HepG2 (cell line): ENCODE results near the gene COMT. TPM values are rescaled to one million over a fixed set of nuclear protein-coding genes. Genes with fewer than 3 reads are reported as not detected.

ENCODE experiments used
- ATAC-seq: fragments of 200-7000 bp; cut with Tn5 transposase; 3 replicates; pipeline ENCODE4 v1.9.1; 2020; ENCODE audit warnings: mild to moderate bottlenecking, moderate library complexity
- BruUV-seq: library from RNA; stranded (reverse); fragments of 400-500 nt; replicated peaks from 2 replicates; lab custom pipeline; 2021; lab: Mats Ljungman, UMichigan
- CTCF ChIA-PET: fragments of 300-600 bp; formaldehyde crosslinking; extraction: SDS; loops from one replicate; lab custom pipeline; 2021; ENCODE audit warnings: low total read pairs, inconsistent platforms, low intra/inter-chr PET ratio; lab: Yijun Ruan, JAX
- POLR2A ChIA-PET: fragments of 350-600 bp; sonication (Branson Sonifier 250); formaldehyde crosslinking; loops from one replicate; lab custom pipeline; 2020; ENCODE audit warnings: antibody characterized with exemption, inconsistent platforms; lab: Yijun Ruan, JAX
- DNase-seq: peaks from one replicate; pipeline ENCODE4 v3.0.0-alpha.2; 2015; ENCODE audit warnings: low spot score
- FAIRE-seq: peaks from 3 replicates; lab custom pipeline; 2011; peaks lifted over from hg19 to GRCh38; lab: Jason Lieb, UNC
- H2AFZ ChIP-seq: one replicate; pipeline ENCODE4 v1.6.1; 2011; ENCODE audit warnings: low read length, inconsistent platforms
- H3K27ac ChIP-seq: fragments of 300-600 bp; 3 replicates; pipeline ENCODE4 v1.8.0; 2011; ENCODE audit warnings: mixed run types, mild to moderate bottlenecking, mixed read lengths, low read length, inconsistent platforms; ENCODE audit not compliant: insufficient read depth; ENCODE audit errors: extremely low read length
- H3K27me3 ChIP-seq, 2 experiments: fragments of 200-600 bp in 1 of 2; 2 replicates in 1 of 2; 3 replicates in 1 of 2; pipeline versions ENCODE4 v1.6.0 to v1.8.0; 2011; ENCODE audit warnings: low read length in 2 of 2, mild to moderate bottlenecking in 2 of 2, moderate library complexity in 2 of 2, inconsistent platforms in 1 of 2; ENCODE audit not compliant: insufficient read depth in 2 of 2, control insufficient read depth in 1 of 2
- H3K36me3 ChIP-seq, 2 experiments: fragments of 200-600 bp in 1 of 2; replicated peaks in 1 of 2; 2 replicates in 1 of 2; 3 replicates in 1 of 2; pipeline versions ENCODE4 v1.5.1 to v1.8.0; 2011; ENCODE audit warnings: low read length in 2 of 2, inconsistent platforms in 1 of 2; ENCODE audit not compliant: insufficient read depth in 2 of 2, control insufficient read depth in 1 of 2
- H3K4me1 ChIP-seq: 2 replicates; pipeline ENCODE4 v1.5.1; 2012; ENCODE audit warnings: low read length, inconsistent platforms; ENCODE audit not compliant: insufficient read depth
- H3K4me2 ChIP-seq: 2 replicates; pipeline ENCODE4 v1.6.0; 2011; ENCODE audit warnings: low read depth, low read length, inconsistent platforms
- H3K4me3 ChIP-seq, 3 experiments: fragments of 200-600 bp in 1 of 3; sonication (generic), shearing (Covaris generic) in 1 of 3; replicated peaks in 1 of 3; 2 replicates each; pipeline ENCODE4 v1.5.1; 2011 to 2016; ENCODE audit warnings: low read length in 3 of 3, inconsistent platforms in 2 of 3, low read depth in 2 of 3, mild to moderate bottlenecking in 2 of 3, control low read depth in 1 of 3, mixed read lengths in 1 of 3; ENCODE audit not compliant: insufficient read depth in 1 of 3
- H3K79me2 ChIP-seq: one replicate; pipeline ENCODE4 v1.6.1; 2011; ENCODE audit warnings: low read length, inconsistent platforms; ENCODE audit not compliant: insufficient read depth
- H3K9ac ChIP-seq: 2 replicates; pipeline ENCODE4 v1.6.0; 2011; ENCODE audit warnings: mild to moderate bottlenecking, low read depth, low read length, inconsistent platforms; ENCODE audit not compliant: insufficient read depth
- H3K9me3 ChIP-seq: 2 replicates; pipeline ENCODE4 v1.5.1; 2012; ENCODE audit warnings: mild to moderate bottlenecking, low read length
- H4K20me1 ChIP-seq: 2 replicates; pipeline ENCODE4 v1.6.0; 2011; ENCODE audit warnings: inconsistent platforms, mild to moderate bottlenecking, low read length, moderate library complexity; ENCODE audit not compliant: insufficient read depth
- EEA1 ChIP-seq: sonication (generic); formaldehyde crosslinking; IDR thresholded peaks from 2 replicates; pipeline ENCODE4 v1.5.1; 2020; ENCODE audit warnings: mild to moderate bottlenecking, missing genetic modification reagents, borderline replicate concordance
- ELF3 ChIP-seq: IDR thresholded peaks from 2 replicates; pipeline ENCODE4 v1.6.1; 2016; ENCODE audit warnings: missing genetic modification reagents, missing compliant biosample characterization
- HDAC2 ChIP-seq: sonication (generic); formaldehyde crosslinking; IDR thresholded peaks from 2 replicates; pipeline ENCODE4 v1.4.0; 2020; ENCODE audit warnings: missing genetic modification reagents
- HMGA1 ChIP-seq: sonication (generic); formaldehyde crosslinking; conservative IDR thresholded peaks from 2 replicates; pipeline ENCODE4 v1.4.0; 2020; ENCODE audit warnings: missing genetic modification reagents
- HMGXB4 ChIP-seq, 2 experiments: sonication (generic) in 1 of 2; formaldehyde crosslinking in 1 of 2; IDR thresholded peaks; 2 replicates each; pipeline versions ENCODE4 v1.4.0 to v1.6.1; 2018 to 2020; ENCODE audit warnings: missing genetic modification reagents in 2 of 2, borderline replicate concordance in 1 of 2, low read depth in 1 of 2, mild to moderate bottlenecking in 1 of 2, missing biosample characterization in 1 of 2
- KAT8 ChIP-seq: IDR thresholded peaks from 2 replicates; pipeline ENCODE4 v1.6.1; 2016; ENCODE audit warnings: missing genetic modification reagents, missing compliant biosample characterization
- NR2F6 ChIP-seq, 2 experiments: IDR thresholded peaks; 2 replicates each; pipeline ENCODE4 v1.6.1; 2016; ENCODE audit warnings: antibody characterized with exemption in 1 of 2, mild to moderate bottlenecking in 1 of 2
- RXRB ChIP-seq: IDR thresholded peaks from 2 replicates; pipeline ENCODE4 v1.6.1; 2016; ENCODE audit warnings: borderline replicate concordance, missing genetic modification reagents, missing compliant biosample characterization
- SALL2 ChIP-seq: sonication (generic); formaldehyde crosslinking; IDR thresholded peaks from 2 replicates; pipeline ENCODE4 v1.8.1; 2023; ENCODE audit warnings: mild to moderate bottlenecking, missing genetic modification reagents, inconsistent platforms
- ZBTB10 ChIP-seq: sonication (generic); formaldehyde crosslinking; IDR thresholded peaks from 2 replicates; pipeline ENCODE4 v1.4.0; 2020; ENCODE audit warnings: missing genetic modification reagents, borderline replicate concordance
- ZFP36L1 ChIP-seq: sonication (generic); formaldehyde crosslinking; IDR thresholded peaks from 2 replicates; pipeline ENCODE4 v1.8.0; 2022; ENCODE audit warnings: mild to moderate bottlenecking, missing genetic modification reagents, moderate library complexity
- ZNF441 ChIP-seq: sonication (generic); formaldehyde crosslinking; IDR thresholded peaks from 2 replicates; pipeline ENCODE4 v1.7.0; 2021; ENCODE audit warnings: missing genetic modification reagents, borderline replicate concordance
- ZNF672 ChIP-seq: sonication (generic); formaldehyde crosslinking; IDR thresholded peaks from 2 replicates; pipeline ENCODE4 v1.8.1; 2022; ENCODE audit warnings: missing genetic modification reagents
- ZNF678 ChIP-seq: sonication (generic); formaldehyde crosslinking; IDR thresholded peaks from 2 replicates; pipeline ENCODE4 v1.4.0; 2020; ENCODE audit warnings: mild to moderate bottlenecking, missing genetic modification reagents
- ZNF891 ChIP-seq: sonication (generic); formaldehyde crosslinking; IDR thresholded peaks from 2 replicates; pipeline ENCODE4 v1.5.0; 2020; ENCODE audit warnings: mild to moderate bottlenecking, missing genetic modification reagents
- WGBS: methylation state at CpG from one replicate; pipeline ENCODE4 v1.1.6; 2017; ENCODE audit warnings: low lambda C conversion rate; 5-methylcytosine and 5-hydroxymethylcytosine counted together
- in situ Hi-C: cut with HindIII; loops from 2 replicates; pipeline ENCODE4 v1.10.0; 2017; ENCODE audit warnings: low pct_unique_long_range_greater_than_20kb; ENCODE audit not compliant: extremely low pct_ligation_motif_present
- intact Hi-C: fragments of 100-400 bp; cut with micrococcal nuclease; formaldehyde crosslinking; loops from one replicate; pipeline ENCODE4 v1.10.0; 2022; ENCODE audit not compliant: unreplicated experiment
- polyA plus RNA-seq, 8 experiments: library from polyadenylated mRNA; depleted of rRNA in 3 of 8; stranded (reverse) in 7 of 8; unstranded in 1 of 8; fragments of >200 nt; fragmentation: Illumina TruSeq in 4 of 8; extraction: Trizol in 4 of 8; gene quantifications; 2 replicates each; pipeline versions ENCODE4 v1.2.1 to v1.2.3, GENCODE V29; 2011 to 2016; ENCODE audit warnings: low read depth in 4 of 8, missing spikeins in 1 of 8, mixed read lengths in 1 of 8; ENCODE audit not compliant: insufficient read depth in 1 of 8
- total RNA-seq, 5 experiments: library from RNA; depleted of rRNA; stranded (reverse); fragments of >200 nt; fragmentation: Illumina TruSeq; extraction: Trizol; gene quantifications; 2 replicates each; pipeline ENCODE4 v1.2.3, GENCODE V29; 2016; ENCODE audit warnings: low read depth in 1 of 5
- TF ChIP-seq, protein P1 (sequence below): IDR thresholded peaks from 2 replicates; pipeline ENCODE4 v1.6.1; 2016; ENCODE audit warnings: mild to moderate bottlenecking
- TF ChIP-seq, protein P2 (sequence below): sonication (generic); formaldehyde crosslinking; IDR thresholded peaks from 2 replicates; pipeline ENCODE4 v1.4.0; 2020; ENCODE audit warnings: missing genetic modification reagents

Gene COMT
- total and polyA plus RNA-seq, 2 of the 13 experiments (the other 11 are each of a cell fraction or from before 2014, with no cell fraction given), result 156 to 162 TPM

- peaks cover 10% of the 10 kb centered on the region for H3K4me1 ChIP-seq
- no peak overlapping the region for H3K9ac ChIP-seq
- no peak for ATAC-seq
- 0 out of 2 replicates have a peak, but pooled peaks cover 4% of the 10 kb centered on the region for H3K9me3 ChIP-seq
- no peak overlapping the region for H3K27ac ChIP-seq
- ChIA-PET CTCF (no interaction called here), POLR2A (interaction anchor here (2.0 kb wide), 1 partner anchor 182 kb away, joined by 8 read pairs; no protein-coding TSS in a partner anchor)
- intact Hi-C loops, result loop anchor here (2.0 kb wide), 1 partner anchor 91 kb away; no protein-coding TSS in a partner anchor
- H2AFZ ChIP-seq, result no peak overlapping the region
- H4K20me1 ChIP-seq, result no peaks in the 10 kb centered on the region; the same call in 1 of the 2 replicates
- in situ Hi-C loops, result loop anchor here (10.0 kb wide), 1 partner anchor 157 kb away; no protein-coding TSS in a partner anchor
- H3K36me3 ChIP-seq, result peaks cover 21 to 52% of the 10 kb centered on the region in 2 experiments; a peak in 4 of 5 replicates
- WGBS, result 97% methylated on average over 10 of the region's 12 CpGs
- DNase-seq, result no peak
- FAIRE-seq, result no peak
- no TSS peak for BruUV-seq
- H3K4me3 ChIP-seq, result no peak overlapping the region
- no peaks in the 10 kb centered on the region for H3K27me3 ChIP-seq
- no peak overlapping the region for H3K4me2 ChIP-seq
- H3K79me2 ChIP-seq, result no peaks in the 10 kb centered on the region
- TF ChIP-seq, protein P1, sequence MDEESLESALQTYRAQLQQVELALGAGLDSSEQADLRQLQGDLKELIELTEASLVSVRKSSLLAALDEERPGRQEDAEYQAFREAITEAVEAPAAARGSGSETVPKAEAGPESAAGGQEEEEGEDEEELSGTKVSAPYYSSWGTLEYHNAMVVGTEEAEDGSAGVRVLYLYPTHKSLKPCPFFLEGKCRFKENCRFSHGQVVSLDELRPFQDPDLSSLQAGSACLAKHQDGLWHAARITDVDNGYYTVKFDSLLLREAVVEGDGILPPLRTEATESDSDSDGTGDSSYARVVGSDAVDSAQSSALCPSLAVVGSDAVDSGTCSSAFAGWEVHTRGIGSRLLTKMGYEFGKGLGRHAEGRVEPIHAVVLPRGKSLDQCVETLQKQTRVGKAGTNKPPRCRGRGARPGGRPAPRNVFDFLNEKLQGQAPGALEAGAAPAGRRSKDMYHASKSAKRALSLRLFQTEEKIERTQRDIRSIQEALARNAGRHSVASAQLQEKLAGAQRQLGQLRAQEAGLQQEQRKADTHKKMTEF (CRISPR knock-in tag), result no peak
- no peak for TF ChIP-seq RXRB (CRISPR knock-in tag)
- TF ChIP-seq, protein P2, sequence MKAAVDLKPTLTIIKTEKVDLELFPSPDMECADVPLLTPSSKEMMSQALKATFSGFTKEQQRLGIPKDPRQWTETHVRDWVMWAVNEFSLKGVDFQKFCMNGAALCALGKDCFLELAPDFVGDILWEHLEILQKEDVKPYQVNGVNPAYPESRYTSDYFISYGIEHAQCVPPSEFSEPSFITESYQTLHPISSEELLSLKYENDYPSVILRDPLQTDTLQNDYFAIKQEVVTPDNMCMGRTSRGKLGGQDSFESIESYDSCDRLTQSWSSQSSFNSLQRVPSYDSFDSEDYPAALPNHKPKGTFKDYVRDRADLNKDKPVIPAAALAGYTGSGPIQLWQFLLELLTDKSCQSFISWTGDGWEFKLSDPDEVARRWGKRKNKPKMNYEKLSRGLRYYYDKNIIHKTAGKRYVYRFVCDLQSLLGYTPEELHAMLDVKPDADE (CRISPR knock-in tag), result no peak
- no peak for TF ChIP-seq HDAC2 (CRISPR knock-in tag)
- no peak for TF ChIP-seq ELF3 (CRISPR knock-in tag)
- no peak for TF ChIP-seq HMGXB4 (CRISPR knock-in tag; IDR thresholded peaks at IDR 0.05; ENCODE audit: borderline replicate concordance in 1 of 2, low read depth in 1 of 2)
- TF ChIP-seq NR2F6 (IDR thresholded peaks at IDR 0.05), result no peak
- TF ChIP-seq NR2F6 (CRISPR knock-in tag; IDR thresholded peaks at IDR 0.05), result no peak
- TF ChIP-seq SALL2, result no peak
- TF ChIP-seq ZNF441 (CRISPR knock-in tag), result no peak
- no peak for TF ChIP-seq ZNF891 (CRISPR knock-in tag)
- no peak for TF ChIP-seq ZNF672
- TF ChIP-seq ZBTB10 (CRISPR knock-in tag), result no peak
- no peak for TF ChIP-seq EEA1 (CRISPR knock-in tag)
- TF ChIP-seq KAT8 (CRISPR knock-in tag), result no peak
- TF ChIP-seq HMGA1 (CRISPR knock-in tag), result no peak
- no peak for TF ChIP-seq ZNF678 (CRISPR knock-in tag)
- TF ChIP-seq ZFP36L1, result no peak
Observed at GRCh38 chr22:19911540-19912270, 29.9 kb upstream of the COMT start.
